HT-29 (cell line): ENCODE results near the gene UBE2C. TPM values are rescaled to one million over a fixed set of nuclear protein-coding genes. Genes with fewer than 3 reads are reported as not detected.
"Not testable (repeated sequence)": the region's sequence is repeated elsewhere in the genome, so short reads cannot be mapped to it uniquely, and the experiment has no call there.

Experiments used
- DNase-seq: peaks from one replicate; pipeline ENCODE4 v3.0.0-alpha.2; 2015; ENCODE audit warnings: low spot score
- total RNA-seq: library from RNA; depleted of rRNA; stranded (reverse); fragments of >200 nt; shearing (Covaris generic); gene quantifications from 2 replicates; pipeline ENCODE4 v1.2.3, GENCODE V29; 2014; rRNA removed

Gene UBE2C
- 284 and 289 TPM in 2 replicates for total RNA-seq

- peak; percentile 100 for DNase-seq
Measured at GRCh38 chr20:45812157-45813005, at the start of gene UBE2C. Gene UBE2C, plus strand, starts transcription at chr20:45812644. Its CDS starts 52 bp downstream, at chr20:45812696.

DNA sequence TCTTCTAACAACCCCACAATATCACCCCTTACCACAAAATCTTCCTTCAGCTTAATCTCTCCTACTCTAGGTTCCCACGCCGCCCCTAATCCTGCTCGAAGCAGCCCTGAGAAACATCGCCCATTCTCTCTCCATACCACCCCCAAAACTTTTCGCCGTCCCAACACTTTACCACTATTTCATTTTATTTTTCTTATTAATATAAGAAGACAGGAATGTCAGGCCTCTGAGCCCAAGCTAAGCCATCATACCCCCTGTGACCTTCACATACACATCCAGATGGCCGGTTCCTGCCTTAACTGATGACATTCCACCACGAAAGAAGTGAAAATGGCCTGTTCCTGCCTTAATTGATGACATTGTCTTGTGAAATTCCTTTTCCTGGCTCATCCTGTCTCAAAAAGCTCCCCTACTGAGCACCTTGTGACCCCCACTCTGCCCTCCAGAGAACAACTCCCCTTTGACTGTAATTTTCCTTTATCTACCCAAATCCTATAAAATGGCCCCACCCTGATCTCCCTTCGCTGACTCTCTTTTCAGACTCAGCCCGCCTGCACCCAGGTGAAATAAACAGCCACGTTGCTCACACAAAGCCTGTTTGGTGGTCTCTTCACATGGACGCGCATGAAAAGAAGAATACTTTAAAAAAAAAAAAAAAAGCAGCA, 47.7 kb upstream of the UBE2C start:
- not testable (repeated sequence) for DNase-seq

GRCh38 chr20:45765307-45765875, 47.1 kb upstream of the UBE2C start:
- DNase-seq: no peak

DNA sequence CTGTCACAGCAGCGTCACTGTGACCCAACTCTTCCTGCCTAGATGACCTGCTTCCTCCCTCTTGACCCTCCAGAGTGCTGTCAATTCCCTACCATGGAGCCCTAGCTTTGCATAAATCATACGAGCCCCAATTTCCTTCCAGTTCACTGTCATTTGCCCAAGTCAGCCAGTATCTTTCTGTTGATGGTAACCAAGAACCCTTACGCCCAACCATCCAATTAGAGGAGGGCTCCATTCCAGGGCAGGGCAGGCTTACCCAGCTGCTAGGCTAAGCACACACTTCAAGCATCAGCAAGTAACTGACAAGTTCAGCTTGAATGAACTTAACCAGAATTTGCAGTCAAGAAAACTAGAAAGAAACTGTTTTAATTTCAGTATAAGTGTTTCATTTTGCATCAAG, 46.5 kb upstream of the UBE2C start:
- DNase-seq: no peak

GRCh38 chr20:45768479-45768878, 44.0 kb upstream of the UBE2C start:
- DNase-seq: no peak

- peak; percentile 99 for DNase-seq
Measured at GRCh38 chr20:45771182-45771759, 41.2 kb upstream of the UBE2C start.

GRCh38 chr20:45772693-45773092, 39.8 kb upstream of the UBE2C start:
- DNase-seq: no peak

GRCh38 chr20:45774945-45775344, 37.5 kb upstream of the UBE2C start:
- no peak for DNase-seq

DNA sequence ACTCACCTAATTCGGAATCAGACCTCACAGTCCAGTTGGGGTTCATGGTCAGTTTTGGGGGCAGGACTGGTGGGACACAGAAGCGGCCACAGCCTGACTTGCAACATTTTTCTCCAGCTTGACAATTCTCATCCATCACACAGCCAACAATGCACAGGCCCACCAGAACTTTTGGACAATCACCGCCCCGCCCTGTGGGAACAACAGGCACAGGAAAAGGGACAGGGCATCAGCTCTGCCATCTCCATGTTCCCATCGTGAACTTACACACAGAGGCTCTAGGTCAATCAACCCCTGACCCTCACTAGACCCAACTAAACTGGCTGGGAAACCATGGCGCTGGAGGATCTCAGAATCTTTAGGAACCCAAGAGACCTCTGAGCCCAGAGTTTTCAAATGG, 37.0 kb upstream of the UBE2C start:
- DNase-seq: no peak

DNA sequence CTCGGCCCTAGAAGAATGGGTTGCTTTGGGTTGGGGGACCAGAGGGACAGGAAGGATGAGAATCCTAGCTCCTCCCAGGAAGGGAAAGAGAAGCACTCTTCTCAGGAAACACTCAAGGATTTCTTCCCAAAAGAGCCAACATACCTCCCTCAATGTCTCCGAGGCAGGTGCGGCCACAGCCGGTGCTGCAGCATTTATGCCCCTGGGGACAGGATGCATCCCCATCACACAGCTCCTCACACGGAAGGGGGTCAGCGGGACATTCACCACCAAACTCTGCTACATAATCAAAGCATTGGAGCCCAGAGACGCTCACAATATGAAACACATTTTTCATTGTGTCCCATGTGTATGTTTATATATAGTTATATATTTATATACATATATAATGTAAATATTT, 35.5 kb upstream of the UBE2C start:
- no peak for DNase-seq

- peak; percentile 87 for DNase-seq
Measured at GRCh38 chr20:45779011-45779915, 33.2 kb upstream of the UBE2C start.

DNA sequence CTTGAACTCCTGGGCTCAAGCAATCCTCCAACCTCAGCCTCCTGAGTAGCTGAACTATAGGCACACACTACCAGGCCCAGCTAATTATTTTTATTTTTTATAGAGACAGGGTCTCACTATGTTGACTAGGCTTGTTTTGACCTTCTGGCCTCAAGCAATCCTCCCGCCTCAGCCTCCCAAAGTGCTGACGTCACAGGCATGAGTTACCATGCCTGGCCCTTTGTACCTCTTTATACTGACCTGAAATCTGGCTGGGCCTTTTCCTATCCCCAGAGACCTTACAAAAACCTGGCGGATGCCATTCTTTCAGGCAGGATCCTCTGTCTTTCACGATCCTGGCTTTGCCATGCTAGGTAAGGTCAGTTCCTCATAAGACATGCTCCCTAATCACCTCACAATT, 32.3 kb upstream of the UBE2C start:
- no peak for DNase-seq

DNA sequence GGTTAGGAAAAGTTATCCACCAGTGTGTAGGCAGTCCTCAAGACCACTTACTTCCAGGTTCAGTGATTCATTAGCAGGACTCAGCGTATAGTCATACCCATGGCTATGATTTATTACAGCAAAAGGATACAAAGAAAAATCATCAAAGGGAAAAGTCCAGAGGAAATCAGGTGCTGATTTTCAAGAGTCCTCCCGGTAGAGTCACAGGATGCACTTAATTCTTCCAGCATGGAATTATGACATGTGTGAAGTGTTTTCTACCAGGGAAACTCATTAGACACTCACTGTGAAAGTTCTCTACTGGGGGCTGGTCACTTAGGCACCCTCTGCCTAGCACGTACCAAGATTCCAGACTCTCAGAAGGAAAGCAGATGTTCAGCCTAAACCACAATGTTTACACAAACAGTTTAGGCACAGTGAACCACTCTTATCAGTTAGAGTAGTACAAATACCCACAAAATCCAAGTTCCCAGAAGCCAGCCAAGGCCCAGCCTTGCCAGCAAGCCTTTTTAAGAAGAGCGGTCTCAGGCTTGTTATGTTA, 31.0 kb upstream of the UBE2C start:
- DNase-seq: peak; percentile 33

- peak; percentile 17 for DNase-seq
Measured at GRCh38 chr20:45782890-45783289, 29.6 kb upstream of the UBE2C start.

GRCh38 chr20:45783656-45784294, 28.7 kb upstream of the UBE2C start:
- DNase-seq: peak; percentile 20

DNA sequence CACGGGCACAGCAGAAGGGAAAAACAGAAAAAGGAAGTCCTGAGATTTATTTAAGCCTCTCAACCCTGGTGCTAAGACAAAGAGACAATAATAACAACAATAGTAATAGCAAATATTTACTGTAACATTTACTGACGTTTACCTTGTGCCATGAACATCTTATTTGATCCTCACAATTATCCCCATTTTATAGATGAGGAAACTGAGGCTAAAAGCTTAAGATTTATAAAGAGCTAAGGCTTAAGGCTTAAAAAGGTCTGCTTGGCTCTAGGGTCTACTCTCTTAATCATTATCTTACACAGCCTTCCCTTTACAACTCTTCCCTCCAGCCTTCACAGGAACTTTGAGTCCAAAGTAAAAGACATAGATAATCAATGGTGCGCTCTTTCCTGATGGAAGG, 24.1 kb upstream of the UBE2C start:
- DNase-seq: no peak

DNA sequence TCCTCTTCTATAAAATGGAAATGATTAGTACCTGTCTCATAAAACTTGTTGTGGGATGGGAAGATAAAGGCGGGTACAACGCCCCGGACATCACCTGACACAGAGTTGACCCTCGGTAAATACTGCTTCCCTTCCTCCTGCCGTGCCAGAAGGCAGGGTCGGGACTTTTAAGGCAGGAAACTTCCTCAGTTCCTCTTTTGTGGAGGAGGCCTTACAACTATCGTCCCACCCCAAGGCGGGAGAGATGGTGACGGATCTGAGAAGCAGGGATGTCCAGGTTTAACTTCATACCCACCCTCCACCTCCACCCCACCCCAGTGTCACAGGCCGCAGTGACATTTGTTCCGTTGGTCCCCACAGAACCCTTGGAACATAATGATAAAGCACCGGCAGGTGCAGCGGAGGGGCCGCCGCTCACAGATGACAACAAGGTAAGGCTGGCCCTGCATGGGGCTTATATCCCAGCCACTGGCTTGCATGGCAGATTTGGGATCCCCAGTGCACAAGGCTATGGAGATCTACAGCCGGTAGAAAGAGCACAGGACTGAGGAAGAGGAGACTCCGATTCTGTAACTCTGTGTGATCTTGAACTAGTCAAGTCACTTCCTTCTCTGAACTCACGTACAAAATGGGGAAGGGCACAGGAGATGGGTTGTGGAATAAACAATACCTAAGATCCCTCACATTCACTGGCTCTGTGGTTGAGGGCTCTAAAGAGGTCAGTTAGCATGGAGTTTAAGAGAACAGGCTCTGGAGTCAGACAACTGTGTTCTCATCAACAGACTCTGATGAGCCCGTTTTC, 19.9 kb upstream of the UBE2C start:
- peak; percentile 33 for DNase-seq

DNA sequence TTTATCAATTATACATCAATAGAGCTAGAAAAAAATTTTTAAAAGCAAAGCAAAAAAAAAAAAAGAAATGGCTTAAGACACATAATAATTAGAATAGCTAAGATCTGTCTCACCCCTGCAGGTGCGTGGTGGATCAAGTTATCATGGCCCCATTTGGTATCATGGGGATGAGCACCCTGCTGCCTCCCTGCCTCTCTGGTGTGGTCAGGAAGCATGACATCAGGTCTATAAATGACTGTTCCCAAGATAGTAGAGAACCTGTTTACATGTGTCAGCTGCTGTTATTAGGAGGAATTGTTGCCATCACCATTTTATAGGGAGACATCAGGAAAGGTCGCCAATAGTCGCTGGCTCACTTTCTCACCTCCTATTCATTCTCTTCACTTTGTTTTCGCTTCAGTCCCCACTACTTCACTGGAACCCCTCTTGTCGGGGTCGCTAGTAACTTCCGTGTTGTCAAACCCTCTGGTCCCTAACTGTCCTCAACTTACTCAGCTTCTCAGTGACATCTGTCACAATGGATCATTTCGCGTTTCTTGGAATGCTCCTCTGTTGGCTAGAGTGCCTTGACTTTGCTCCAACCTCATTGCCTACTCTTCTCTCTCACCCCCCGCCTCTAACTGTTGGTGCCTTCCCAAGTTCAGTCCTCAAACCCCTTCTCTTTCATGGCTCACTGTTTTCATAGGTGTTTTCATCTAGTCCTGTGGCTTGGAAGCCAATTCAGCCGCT, 15.9 kb upstream of the UBE2C start:
- no peak for DNase-seq

- DNase-seq: not testable (repeated sequence)
Measured at GRCh38 chr20:45797510-45797909, 14.9 kb upstream of the UBE2C start.
